Measurements from ENCODE around the gene MOV10.

- TF ChIP-seq CTCF (IDR thresholded peaks at IDR 0.05) (no peak), EZH2phosphoT487 (IDR thresholded peaks at IDR 0.05) (no peak), EZH2 (IDR thresholded peaks at IDR 0.05) (no peak)
Observed at GRCh38 chr1:112686417-112686816, 12.0 kb downstream of the MOV10 start.
